HG02798 (cell line): ENCODE measurements around the gene GPR89A.
A peak's percentile ranks its signal among the peaks of the same experiment; 100 is the strongest.
"Not testable (repeated sequence)": the region's sequence is repeated elsewhere in the genome, so short reads cannot be mapped to it uniquely, and the experiment has no call there.

ENCODE experiments used
- ATAC-seq: cut with Tn5 transposase; IDR thresholded peaks from one replicate; pipeline ENCODE4 v1.9.1; 2021; ENCODE audit warnings: mild to moderate bottlenecking; ENCODE audit not compliant: unreplicated experiment, poor library complexity

The GPR89A gene

GRCh38 chr1:145673217-145673616, 65.4 kb downstream of the GPR89A start:
- not testable (repeated sequence) for ATAC-seq

GRCh38 chr1:145684858-145685257, 77.1 kb downstream of the GPR89A start:
- not testable (repeated sequence) for ATAC-seq

GRCh38 chr1:145686078-145686477, 78.3 kb downstream of the GPR89A start:
- not testable (repeated sequence) for ATAC-seq

GRCh38 chr1:145688328-145688727, 80.5 kb downstream of the GPR89A start:
- ATAC-seq, result no peak

GRCh38 chr1:145688924-145689323, 81.1 kb downstream of the GPR89A start:
- no peak for ATAC-seq

GRCh38 chr1:145689922-145690321, 82.1 kb downstream of the GPR89A start:
- ATAC-seq, result no peak

- peak; percentile 81 for ATAC-seq
Measured at GRCh38 chr1:145690587-145691558, 83.1 kb downstream of the GPR89A start.

- no peak for ATAC-seq
Measured at GRCh38 chr1:145692785-145693443, 85.1 kb downstream of the GPR89A start.

GRCh38 chr1:145695821-145696629, 88.2 kb downstream of the GPR89A start:
- ATAC-seq, result no peak

- ATAC-seq, result no peak
Measured at GRCh38 chr1:145696630-145696960, 88.8 kb downstream of the GPR89A start.

- no peak for ATAC-seq
Measured at GRCh38 chr1:145701306-145701862, 93.6 kb downstream of the GPR89A start.

- ATAC-seq, result no peak
Measured at GRCh38 chr1:145702052-145702451, 94.3 kb downstream of the GPR89A start.

- ATAC-seq, result no peak
Measured at GRCh38 chr1:145702826-145703225, 95.0 kb downstream of the GPR89A start.

GRCh38 chr1:145705622-145706021, 97.8 kb downstream of the GPR89A start:
- no peak for ATAC-seq

GRCh38 chr1:145706086-145706664, 98.4 kb downstream of the GPR89A start:
- ATAC-seq, result no peak

GRCh38 chr1:145707183-145707867, 99.5 kb downstream of the GPR89A start, which contains the start of gene PDZK1:
Gene PDZK1 (minus strand): TSS chr1:145707368. CDS start chr1:145688021, 19,347 bp downstream.
- ATAC-seq, result no peak

- no peak for ATAC-seq
Measured at GRCh38 chr1:145708063-145708462, 100.3 kb downstream of the GPR89A start.

- ATAC-seq, result no peak
Measured at GRCh38 chr1:145710291-145711027, 102.7 kb downstream of the GPR89A start.

GRCh38 chr1:145711213-145711651, 103.4 kb downstream of the GPR89A start:
- ATAC-seq, result no peak
